ENCODE data around the gene KIF5C.

KIF5C gene

GRCh38 chr2:148992448-148992847 is 117.4 kb downstream of the KIF5C start:
- DNase-seq (ENCODE audit: low read depth): no peak

GRCh38 chr2:148993351-148993750 is 118.3 kb downstream of the KIF5C start:
- no peak for DNase-seq (ENCODE audit: low read depth)

- no peak for DNase-seq (ENCODE audit: low read depth)
These were observed 119.3 kb downstream of the KIF5C start for GRCh38 chr2:148994341-148994740.

- DNase-seq (ENCODE audit: low read depth): no peak
These were observed 121.8 kb downstream of the KIF5C start for GRCh38 chr2:148996805-148997204.

- no peak for DNase-seq (ENCODE audit: low read depth)
These were observed 123.3 kb downstream of the KIF5C start for GRCh38 chr2:148998165-148998830.

GRCh38 chr2:148998831-148999200 is 123.8 kb downstream of the KIF5C start:
- DNase-seq (ENCODE audit: low read depth): no peak

- DNase-seq (ENCODE audit: low read depth): no peak
These were observed 124.5 kb downstream of the KIF5C start for GRCh38 chr2:148999451-148999921.

- no peak for DNase-seq (ENCODE audit: low read depth)
These were observed 125.3 kb downstream of the KIF5C start for GRCh38 chr2:149000158-149000938.

- DNase-seq (ENCODE audit: low read depth): no peak
These were observed 126.5 kb downstream of the KIF5C start for GRCh38 chr2:149001496-149001895.

- DNase-seq (ENCODE audit: low read depth): no peak
These were observed 127.4 kb downstream of the KIF5C start for GRCh38 chr2:149002378-149002890.

GRCh38 chr2:149002891-149003740 is 128.1 kb downstream of the KIF5C start:
- DNase-seq (ENCODE audit: low read depth): no peak

GRCh38 chr2:149004836-149005235 is 129.8 kb downstream of the KIF5C start:
- DNase-seq (ENCODE audit: low read depth): no peak

- no peak for DNase-seq (ENCODE audit: low read depth)
These were observed 130.5 kb downstream of the KIF5C start for GRCh38 chr2:149005471-149006077.

GRCh38 chr2:149006883-149007543 is 132.0 kb downstream of the KIF5C start:
- no peak for DNase-seq (ENCODE audit: low read depth)

GRCh38 chr2:149008381-149008780 is 133.4 kb downstream of the KIF5C start:
- DNase-seq (ENCODE audit: low read depth): no peak

GRCh38 chr2:149009576-149010461 is 134.8 kb downstream of the KIF5C start:
- DNase-seq (ENCODE audit: low read depth): no peak

GRCh38 chr2:149012545-149012944 is 137.5 kb downstream of the KIF5C start:
- DNase-seq (ENCODE audit: low read depth): no peak

GRCh38 chr2:149015501-149015900 is 140.5 kb downstream of the KIF5C start:
- no peak for DNase-seq (ENCODE audit: low read depth)

- no peak for DNase-seq (ENCODE audit: low read depth)
These were observed 141.0 kb downstream of the KIF5C start for GRCh38 chr2:149015926-149016563.

All from stimulated activated CD8-positive, alpha-beta memory T cell treated with anti-CD3 and anti-CD28 coated beads, Interleukin-7, amount 100 ng/mL, for 24 hours (primary cell).